HTERT RPE-1 (cell line): Measurements from ENCODE around the gene RPS18.
"Not testable (repeated sequence)": the region's sequence is repeated elsewhere in the genome, so short reads cannot be mapped to it uniquely, and the experiment has no call there.

Source experiments
- in situ Hi-C: fragments of 300-500 bp; cut with MboI; formaldehyde crosslinking; loops from 4 replicates; pipeline ENCODE4 v1.14.3; 2020; ENCODE audit warnings: low sequenced_read_pairs

The RPS18 gene

DNA sequence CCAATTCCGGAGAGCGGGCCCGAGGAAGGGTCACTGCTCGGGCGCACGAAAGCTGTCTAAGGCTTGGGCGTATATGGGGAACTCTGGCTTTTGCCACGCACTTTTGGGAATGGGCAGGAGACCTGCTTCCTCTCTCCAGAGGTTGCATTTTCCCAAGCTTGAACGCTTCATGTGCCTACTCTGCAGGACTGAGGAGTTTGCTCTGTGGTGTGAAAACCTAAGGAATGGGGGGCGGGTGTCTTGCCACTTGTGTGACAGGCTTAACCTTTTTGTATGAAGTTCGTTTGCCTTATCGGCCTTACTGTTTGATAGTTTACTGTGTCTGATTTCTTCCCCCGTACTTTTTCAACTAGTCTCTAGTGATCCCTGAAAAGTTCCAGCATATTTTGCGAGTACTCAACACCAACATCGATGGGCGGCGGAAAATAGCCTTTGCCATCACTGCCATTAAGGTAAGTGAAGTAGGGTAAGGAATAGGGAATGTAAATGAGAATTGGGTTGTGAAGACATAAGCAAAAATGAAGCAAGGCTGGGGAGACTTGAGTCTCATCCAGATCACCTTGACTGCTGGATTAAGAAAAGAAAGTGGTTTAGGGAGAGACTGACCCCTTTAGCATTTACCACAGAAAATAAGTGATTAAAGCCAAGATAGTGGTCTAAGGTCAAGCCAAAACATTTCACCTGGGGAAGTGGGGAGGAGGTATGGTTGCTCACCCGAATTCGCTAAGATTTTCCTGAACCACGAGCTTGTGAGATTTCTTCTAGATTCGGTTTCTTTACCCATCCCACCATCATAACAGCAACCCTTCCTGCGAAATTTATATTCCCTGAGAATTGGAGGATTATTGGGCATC is 627 bp downstream of the RPS18 start:
- in situ Hi-C loops: no loop called here

DNA sequence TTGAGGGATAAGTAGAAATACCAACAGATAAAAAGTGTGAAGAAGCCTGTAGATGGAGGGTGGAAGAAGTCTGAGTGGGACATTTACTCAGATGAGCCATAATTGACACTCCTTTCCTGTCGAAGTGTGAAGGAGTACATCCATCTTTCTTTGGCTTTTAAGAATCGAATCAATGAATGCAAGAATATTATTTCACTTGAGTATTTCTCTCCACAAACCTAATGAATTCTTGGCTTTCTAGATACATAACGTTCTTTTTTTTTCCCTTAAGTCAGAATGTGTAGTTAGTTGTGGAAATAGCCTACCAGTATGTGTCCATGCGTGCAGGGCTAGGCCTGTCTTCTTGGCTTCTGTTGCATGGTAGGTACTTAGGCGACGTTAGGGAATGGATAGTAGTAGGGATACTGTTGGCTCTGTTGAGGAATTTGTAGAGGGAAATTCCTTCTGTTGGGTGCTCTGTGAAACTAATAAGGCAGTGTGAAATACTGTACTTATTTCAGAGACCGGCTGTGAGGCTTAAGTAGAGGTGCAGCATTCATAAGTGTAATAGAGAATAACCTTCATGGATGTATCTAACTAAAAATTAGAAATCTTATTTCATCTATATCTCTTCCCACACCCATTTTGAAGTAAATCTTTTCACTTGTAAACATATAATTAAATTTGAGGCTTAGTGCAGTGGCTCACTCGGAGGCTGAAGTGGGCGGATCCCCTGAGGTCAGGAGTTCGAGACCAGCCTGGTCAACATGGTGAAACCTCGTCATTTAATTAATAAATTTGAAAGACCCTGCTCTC is 1.5 kb downstream of the RPS18 start:
- in situ Hi-C loops: no loop called here

DNA sequence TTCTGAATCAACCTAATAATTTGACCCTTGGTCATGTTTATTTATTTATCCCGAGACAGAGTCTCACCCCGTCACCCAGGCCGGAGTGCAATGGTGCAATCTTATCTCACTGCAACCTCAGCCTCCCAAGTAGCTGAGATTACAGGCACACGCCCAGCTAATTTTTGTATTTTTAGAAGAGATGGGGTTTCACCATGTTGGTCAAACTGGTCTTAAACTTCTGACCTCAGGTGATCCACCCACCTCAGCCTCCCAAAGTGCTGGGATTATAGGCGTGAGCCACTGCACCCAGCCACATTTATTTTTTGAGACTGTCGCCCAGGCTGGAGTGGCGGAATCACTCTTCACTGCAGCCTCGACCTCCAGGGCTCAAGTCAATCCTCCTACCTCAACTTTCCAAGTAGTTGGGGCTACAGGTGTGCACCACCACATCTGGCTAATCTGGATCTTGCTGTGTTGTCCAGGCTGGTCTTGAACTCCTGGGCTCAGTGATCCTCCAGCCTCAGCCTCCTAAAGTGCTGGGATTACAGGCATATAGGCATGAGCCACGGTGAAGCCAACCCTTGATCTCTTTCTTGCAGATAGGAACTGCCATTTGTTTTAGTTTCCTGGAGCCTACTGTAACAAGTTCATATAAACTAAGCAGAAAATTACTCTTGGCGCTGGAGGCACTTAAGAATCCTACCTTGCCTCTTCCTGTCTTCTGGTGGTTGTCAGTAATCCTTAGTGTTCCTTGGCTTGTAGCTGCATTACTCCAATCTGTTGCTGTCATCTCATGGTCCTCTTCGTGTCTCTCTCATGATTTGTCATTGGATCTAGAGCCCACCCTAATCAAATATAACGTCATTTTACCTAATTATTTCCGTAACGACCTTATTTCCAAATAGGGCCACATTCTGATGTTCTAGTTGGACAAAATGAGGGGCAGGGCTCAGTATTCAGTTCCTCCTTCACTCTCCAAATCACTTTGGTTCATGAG is 2.3 kb downstream of the RPS18 start:
- in situ Hi-C loops: no loop called here

DNA sequence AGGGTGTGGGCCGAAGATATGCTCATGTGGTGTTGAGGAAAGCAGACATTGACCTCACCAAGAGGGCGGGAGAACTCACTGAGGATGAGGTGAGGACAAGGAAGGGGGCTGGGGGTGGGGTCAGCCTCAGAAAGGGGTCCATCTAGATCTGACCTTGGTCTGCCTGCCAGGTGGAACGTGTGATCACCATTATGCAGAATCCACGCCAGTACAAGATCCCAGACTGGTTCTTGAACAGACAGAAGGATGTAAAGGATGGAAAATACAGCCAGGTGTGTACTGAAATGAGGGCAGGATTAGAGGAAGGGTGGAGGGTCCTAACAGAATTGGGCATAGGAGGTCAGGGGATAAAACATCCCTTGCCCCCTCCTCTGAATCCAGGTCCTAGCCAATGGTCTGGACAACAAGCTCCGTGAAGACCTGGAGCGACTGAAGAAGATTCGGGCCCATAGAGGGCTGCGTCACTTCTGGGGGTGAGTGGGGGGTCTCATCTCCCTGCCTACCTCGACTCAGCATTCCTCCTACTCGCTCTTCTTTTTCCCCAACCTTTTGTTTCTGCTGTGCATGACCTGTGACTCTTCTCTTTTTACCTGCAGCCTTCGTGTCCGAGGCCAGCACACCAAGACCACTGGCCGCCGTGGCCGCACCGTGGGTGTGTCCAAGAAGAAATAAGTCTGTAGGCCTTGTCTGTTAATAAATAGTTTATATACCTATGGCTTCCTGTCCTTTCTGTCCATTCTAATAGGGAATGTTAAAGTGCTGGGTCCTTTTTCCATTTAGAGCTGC is 4.1 kb downstream of the RPS18 start:
- in situ Hi-C loops: not testable (repeated sequence)

DNA sequence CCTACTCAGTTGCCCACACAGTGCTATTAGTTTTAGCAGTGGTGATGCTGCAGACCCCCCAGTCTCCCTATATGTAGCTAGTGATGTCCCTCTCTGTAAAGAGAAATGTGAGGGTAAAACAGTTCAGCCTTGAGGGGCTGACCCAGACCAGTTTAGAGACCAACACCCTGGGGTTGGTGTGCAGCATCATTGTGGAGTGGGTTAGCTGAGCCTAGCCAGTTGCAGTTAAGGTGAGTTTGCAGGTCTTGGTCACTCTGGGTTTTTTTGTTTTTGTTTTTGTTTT is 4.6 kb downstream of the RPS18 start:
- in situ Hi-C loops: no loop called here

DNA sequence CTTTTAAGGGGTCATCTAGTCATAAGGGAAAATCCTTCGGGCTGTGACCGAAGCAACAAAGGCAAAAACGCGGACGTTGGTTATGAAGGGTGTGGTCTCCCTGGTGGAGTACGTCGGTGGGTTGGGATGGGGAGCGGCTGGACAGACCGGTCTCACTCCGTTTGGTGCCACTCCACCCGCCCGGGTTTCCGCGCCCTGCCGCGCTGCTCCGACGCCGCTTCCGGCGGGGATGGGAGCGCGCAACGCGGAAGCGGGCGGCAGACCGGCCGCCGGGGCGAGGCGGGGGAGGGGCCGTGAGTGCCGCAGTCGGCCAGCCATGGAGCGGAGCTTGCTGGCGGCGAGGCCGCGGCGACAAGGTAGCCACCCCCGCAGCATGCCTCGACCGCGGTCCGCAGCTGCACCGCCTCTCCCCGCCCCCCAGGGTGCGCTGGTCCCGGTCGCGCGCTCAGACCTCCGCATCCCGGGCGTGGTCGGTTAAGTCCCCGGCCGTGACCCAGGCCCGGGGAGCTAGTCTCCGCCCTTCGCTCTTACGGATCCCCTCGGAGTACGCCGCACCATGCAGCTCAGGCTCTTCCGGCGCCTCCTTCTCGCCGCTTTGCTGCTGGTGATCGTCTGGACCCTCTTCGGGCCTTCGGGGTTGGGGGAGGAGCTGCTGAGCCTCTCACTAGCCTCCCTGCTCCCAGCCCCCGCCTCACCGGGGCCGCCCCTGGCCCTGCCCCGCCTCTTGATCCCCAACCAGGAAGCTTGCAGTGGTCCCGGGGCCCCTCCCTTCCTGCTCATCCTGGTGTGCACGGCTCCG is 5.2 kb downstream of the RPS18 start, which contains the start of gene B3GALT4:
TSS of gene B3GALT4 (plus strand) at position 260 of the 799 bp plus-strand sequence. CDS start at position 557, 297 bp downstream.
- in situ Hi-C loops: no loop called here

DNA sequence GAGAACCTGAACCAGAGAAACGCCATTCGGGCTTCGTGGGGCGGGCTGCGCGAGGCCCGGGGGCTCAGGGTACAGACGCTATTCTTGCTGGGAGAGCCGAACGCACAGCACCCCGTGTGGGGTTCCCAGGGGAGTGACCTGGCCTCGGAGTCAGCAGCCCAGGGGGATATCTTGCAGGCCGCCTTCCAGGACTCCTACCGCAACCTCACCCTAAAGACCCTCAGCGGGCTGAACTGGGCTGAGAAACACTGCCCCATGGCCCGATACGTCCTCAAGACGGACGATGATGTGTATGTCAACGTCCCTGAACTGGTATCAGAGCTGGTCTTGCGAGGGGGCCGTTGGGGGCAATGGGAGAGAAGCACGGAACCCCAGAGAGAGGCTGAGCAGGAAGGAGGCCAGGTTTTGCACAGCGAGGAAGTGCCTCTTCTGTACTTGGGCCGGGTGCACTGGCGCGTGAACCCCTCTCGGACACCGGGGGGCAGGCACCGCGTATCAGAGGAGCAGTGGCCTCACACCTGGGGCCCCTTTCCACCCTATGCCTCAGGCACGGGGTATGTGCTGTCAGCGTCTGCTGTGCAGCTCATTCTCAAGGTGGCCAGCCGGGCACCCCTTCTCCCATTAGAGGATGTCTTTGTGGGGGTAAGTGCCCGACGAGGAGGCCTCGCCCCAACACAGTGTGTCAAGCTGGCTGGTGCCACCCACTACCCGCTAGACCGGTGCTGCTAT is 6.0 kb downstream of the RPS18 start:
- in situ Hi-C loops: no loop called here

DNA sequence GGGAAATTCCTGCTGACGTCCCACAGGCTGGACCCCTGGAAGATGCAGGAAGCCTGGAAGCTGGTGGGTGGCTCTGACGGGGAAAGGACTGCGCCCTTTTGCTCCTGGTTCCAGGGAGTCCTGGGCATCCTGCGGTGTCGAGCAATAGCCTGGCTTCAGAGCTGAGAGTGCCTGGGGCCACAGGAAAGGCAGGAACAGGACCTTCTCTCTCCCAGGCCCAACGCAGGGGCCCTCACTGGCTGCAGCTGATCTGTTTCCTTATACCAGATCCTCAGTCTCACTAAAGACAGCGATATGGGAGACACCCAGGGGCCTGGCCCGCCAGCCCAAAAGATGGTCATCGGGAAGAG is 6.5 kb downstream of the RPS18 start:
- in situ Hi-C loops: no loop called here

DNA sequence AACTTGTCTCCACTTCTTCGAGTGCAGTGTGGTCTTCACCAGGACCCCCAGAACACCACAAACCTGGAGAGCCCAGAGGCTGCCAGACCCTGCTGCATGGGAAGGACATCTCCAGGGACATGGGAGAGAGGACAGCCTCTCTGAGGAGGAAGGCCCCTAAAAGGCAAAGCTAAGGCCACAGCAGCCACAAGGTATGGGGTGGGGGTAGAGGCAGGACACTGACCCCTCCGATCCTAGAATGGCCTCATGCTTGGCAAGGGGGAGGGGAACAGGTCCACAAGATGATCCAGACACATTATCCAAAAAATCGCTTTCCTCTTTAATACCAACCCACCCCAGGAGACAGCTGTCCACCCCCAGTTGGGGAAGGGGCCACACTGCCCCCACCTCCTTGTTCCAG is 6.9 kb downstream of the RPS18 start:
- in situ Hi-C loops: no loop called here

DNA sequence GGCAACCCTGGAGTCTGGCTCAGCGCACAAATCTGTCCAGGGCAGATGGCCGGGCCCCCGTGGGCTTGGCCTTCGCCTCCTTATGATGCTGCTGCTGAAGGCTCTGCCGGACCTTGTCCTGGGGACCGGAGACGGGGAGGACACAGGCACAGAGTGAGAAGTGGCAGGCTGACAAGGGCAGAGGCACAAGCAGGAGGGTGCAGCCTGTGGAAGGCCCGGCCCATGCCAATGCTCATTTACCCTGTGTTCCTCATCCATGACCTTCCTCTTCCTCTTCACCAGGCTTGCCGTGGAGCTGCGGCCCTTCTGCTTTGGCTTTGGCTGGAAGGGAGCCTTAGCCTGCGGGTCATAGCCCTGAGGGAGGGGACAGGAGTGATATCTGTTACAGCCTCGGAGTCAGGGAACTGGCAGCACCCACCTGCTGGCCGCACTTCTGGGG is 7.4 kb downstream of the RPS18 start:
- in situ Hi-C loops: no loop called here

DNA sequence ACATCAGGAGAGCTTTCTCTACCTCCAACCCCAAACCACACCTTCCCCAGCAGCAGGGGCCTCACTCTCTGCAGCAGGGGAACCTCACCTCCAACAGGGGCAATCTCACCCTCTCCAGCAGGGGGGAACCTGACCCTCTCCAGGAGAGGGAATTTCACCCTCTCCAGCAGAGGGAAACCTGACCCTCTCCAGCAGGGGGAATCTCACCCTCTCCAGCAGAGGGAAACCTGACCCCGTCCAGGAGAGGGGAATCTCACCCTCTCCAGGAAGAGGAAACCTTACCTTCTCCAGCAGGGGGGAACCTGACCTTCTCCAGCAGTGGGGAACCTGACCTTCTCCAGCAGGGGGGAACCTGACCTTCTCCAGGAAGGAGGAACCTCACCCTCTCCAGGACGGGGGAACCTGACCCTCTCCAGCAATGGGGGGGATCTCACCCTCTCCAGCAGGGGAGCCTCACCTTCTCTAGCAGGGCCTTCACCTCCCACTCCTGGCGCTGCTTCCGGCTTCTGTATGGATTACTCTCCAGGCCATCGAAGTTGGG is 8.2 kb downstream of the RPS18 start:
- in situ Hi-C loops: no loop called here

DNA sequence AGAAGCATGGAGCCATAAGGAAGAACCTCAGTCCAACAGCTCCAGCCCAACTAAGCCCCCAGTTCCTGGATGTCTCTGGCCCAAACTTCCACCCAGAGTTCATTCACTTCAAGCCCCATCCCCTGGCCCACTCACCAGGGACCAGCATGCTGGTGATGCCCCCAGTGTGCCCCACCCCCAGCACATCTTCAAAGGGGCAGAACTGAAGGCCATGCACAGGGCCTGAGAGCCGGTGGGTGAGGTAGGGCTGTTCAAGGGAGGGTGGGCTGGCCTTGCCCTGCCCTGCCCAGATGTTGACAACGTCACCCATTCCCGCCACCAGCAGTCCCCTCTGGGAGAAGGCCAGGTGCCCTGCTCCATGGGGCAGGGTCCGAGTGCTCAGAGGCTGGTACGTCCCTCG is 8.7 kb downstream of the RPS18 start:
- in situ Hi-C loops: no loop called here

DNA sequence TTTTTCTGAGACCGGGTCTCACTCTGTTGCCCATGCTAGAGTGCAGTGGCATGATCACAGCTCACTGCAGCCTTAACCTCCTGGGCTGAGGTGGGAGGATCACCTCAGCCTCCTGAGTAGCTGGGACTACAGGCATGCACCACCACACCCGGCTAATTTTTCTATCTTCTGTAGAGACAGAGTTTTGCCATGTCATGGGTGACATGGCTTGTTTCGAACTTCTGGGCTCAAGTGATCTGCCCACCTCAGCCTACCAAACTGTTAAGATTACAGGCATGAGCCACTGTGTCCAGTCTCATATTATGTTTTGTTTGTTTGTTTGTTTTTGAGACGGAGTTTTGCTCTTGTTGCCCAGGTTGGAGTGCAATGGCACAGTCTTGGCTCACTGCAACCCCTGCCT is 13.3 kb downstream of the RPS18 start:
- in situ Hi-C loops: not testable (repeated sequence)

DNA sequence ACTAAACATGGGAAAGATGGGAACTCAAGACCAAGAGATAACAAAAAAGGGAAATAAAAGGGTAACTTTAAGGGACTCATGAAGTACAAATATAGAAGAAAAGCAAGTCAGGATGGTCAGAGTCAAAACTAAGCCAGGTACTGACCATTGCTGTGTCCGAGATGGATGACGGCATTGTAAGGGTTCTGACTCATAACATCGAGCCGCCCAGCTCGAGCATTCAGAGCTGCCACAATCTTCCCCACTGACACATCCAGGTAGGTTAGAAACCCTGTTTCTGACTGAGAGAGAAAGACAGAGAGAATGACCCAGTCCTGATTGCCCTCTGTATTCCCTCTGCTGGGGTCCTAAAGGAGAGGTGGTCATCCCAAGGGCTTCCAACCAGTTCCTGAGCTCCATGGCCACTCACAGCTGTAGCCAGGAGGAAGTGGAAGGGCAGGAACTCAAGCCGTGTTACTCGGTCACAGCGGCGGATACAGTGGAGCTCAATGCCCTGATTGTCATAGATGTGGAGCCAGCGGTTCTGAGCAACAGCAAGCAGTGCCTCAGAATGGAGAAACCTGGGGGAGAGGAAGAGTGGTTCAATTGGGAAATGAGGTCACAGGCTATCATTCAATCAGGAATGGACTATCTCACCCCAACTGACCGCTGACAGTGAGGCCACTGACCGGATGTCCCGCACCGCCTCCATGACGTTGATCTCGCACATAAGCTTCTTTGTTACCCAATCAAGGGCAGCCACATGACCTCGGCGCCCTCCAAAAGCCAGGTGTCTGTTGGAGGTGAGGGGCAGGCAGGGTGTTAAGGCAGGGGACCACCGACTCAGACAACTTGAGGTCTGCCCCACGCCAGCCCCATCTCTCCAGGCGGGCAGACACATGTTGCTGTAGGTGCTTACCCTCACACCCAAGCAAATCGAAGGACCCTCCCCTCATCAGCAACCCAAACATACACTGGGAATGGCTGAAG is 15.4 kb downstream of the RPS18 start:
- in situ Hi-C loops: no loop called here

DNA sequence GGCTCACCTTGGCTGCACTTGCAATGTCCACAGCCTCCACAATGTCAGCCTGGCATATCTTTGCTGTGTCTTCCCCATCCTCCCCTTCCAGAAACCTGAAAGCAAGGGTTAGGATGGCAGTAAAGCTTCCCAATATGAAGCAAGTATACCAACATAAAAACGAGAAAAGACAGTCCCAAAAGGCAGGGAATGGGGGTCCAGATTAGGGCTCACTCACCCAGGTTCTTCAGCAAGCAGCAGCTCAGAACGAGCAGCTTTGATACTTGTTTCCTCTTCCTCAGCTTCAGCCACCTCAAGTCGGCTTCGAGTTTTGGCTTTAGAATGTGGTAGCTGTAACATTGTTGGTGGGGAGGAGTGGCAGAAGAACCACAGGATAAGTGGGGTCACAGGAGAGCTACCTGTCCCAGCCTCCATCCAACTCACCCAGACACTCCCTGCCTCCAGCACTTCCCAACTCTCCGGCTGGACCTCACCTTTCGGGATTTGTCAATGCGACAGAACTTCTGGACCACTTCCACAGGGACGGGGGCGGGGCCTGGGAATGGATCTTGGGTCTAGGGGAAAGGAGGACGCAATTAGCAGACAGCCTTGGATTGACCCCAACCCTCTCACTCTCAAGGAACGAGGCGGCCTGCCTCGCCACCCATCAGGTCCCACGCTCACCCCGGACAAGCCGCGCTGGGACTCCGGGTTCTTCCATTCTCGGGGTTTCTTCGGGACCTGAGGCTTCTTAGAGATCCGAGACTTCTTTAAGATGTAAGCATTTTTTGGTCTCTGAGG is 16.5 kb downstream of the RPS18 start:
- in situ Hi-C loops: no loop called here

DNA sequence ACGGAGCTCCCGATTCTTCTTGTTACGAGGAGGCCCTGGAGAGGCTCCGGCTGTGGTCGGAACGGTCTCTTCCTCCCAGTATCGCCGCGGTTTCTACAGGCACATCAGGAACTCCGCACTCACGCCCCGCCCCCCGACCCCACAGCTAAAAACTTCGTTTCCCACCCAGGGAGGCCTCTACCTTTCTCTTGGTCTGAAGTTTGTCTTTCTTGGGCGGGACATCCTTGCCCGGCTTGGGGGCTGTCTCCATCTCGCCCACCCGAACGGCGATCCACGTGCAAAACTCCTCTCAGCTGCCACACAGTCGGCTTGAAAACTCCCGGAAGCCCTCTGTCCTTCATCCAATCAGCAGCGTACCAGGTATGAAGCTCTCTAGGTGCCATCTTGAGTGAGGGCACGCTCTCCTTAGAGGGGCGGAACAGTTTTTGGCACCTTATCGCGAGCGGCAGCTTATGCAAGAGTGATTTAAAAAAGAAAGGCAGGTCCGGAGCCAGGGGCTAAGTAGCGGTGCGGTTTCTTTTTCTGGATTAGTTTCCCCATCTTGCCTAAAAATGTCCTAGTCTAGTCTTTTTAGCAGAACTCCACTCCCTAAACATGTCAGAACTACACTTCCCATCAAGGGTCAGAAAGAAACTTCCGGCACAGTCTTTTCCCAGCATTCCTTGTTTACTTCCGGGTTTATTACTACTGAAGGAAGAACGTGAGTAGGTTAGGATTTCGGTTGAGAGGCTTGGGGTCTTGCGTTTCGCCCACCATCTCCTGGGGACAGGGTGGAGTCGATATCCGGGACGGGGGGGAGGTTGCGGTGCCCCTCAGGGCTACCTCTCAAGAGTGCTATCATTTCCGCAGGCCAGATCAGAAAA is 17.3 kb downstream of the RPS18 start, which contains the start of the genes PFDN6 and WDR46:
TSS of gene PFDN6 (plus strand) at position 681 of the 863 bp plus-strand sequence. CDS start 256 bp downstream, outside the sequence.
TSS of gene WDR46 (minus strand) at position 319 of the 863 bp plus-strand sequence. CDS start at position 250, 69 bp downstream.
- in situ Hi-C loops: no loop called here
